GM10266 (cell line): ENCODE results near the gene QRFP.

Experiments
- DNase-seq: peaks from one replicate; pipeline ENCODE4 v3.0.0; 2012; ENCODE audit errors: extremely low spot score
- TF ChIP-seq, protein P1 (sequence below): IDR thresholded peaks from 2 replicates; pipeline ENCODE4 v1.5.1; 2012; ENCODE audit warnings: mild to moderate bottlenecking, low read depth; ENCODE audit not compliant: control insufficient read depth, insufficient read depth; ENCODE audit errors: missing control alignments

Gene QRFP

DNA sequence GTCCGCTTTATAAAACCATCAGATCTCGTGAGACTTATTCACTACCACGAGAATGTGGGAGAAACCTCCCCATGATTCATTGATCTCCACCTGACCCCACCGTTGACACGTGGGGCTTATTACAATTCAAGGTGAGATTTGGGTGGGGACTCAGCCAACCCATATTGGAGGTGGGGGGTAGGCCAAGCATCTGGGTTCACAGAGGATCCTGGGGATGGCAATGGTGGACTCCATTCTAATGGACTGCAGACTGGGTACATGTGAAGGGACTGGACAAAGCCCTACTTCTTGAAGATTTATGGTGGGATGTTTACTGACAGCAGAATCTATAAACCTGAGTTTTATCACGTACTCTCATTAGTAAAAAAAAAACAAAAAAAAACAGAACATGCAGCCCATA is 15.1 kb downstream of the QRFP start:
- no peak for DNase-seq
- TF ChIP-seq, protein P1, sequence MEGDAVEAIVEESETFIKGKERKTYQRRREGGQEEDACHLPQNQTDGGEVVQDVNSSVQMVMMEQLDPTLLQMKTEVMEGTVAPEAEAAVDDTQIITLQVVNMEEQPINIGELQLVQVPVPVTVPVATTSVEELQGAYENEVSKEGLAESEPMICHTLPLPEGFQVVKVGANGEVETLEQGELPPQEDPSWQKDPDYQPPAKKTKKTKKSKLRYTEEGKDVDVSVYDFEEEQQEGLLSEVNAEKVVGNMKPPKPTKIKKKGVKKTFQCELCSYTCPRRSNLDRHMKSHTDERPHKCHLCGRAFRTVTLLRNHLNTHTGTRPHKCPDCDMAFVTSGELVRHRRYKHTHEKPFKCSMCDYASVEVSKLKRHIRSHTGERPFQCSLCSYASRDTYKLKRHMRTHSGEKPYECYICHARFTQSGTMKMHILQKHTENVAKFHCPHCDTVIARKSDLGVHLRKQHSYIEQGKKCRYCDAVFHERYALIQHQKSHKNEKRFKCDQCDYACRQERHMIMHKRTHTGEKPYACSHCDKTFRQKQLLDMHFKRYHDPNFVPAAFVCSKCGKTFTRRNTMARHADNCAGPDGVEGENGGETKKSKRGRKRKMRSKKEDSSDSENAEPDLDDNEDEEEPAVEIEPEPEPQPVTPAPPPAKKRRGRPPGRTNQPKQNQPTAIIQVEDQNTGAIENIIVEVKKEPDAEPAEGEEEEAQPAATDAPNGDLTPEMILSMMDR: no peak

DNA sequence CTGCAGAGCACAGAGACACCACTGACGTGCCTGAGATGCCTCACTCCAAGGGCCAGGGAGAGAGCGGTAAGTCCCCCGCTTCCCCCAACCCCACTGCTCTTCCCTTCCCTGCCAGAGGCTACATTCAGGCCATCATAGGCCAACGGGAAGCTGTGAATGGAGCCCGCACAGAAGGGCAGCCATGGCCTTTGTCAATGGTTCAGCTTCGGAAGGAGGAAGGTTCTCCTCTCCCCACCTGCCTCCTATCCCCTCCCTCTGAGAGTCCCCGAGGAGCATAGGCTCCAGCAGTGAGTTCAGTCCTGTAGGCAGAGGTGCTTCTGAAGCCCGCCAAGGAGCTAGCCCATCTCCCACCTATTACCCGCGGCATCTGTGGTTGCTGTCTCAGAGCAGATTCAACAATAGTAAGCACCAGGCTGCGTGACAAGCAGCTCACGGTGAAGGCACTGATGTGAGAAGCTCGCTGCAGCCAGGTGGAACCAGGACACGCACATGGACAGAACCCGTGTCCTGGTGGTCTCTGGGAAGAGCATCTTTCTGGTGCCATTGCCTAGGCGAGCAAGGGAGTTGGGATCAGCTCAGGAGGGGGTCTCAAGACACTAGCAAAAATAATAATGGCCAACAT is 15.9 kb downstream of the QRFP start:
- DNase-seq: no peak
- TF ChIP-seq, protein P1: no peak

DNA sequence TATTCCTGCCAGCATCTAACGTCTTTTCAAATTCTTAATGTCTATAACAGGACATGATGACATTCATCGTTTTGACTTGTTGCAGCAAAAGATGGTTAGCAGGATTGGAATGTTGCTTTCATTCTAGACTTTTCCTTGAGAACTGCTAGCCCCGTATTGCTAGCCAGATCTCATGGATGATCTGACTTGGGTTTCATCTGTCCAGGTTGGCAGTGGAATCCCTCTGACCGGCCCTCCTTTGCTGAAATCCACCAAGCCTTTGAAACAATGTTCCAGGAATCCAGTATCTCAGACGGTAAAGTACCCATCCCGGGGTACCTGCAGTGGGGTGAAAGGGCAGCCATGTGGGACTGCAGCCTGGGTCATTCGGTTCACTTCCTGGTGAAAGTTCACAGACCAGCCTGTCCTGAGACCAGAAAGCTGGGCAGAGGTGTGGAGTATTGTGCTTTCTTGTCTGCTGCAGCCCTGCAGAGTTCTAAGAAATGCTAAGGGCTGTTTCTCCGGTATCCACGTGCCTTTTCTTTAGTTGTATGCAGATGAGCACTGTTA is 16.7 kb downstream of the QRFP start:
- TF ChIP-seq, protein P1: no peak
- no peak for DNase-seq

DNA sequence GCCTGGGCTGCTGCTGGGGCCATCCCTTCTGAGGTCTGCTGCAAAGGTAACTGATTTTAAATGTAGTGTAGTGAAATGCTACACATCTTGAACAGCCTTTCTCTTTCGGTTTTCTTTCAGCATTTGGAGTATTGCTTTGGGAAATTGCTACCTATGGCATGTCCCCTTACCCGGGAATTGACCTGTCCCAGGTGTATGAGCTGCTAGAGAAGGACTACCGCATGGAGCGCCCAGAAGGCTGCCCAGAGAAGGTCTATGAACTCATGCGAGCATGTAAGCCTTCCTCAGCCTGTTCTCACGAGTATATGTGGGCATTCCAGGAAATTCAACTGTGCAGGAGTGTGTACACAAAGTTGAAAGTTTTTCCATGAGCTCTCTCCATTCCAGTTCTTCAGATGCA is 18.3 kb downstream of the QRFP start:
- DNase-seq: no peak
- TF ChIP-seq, protein P1: no peak

DNA sequence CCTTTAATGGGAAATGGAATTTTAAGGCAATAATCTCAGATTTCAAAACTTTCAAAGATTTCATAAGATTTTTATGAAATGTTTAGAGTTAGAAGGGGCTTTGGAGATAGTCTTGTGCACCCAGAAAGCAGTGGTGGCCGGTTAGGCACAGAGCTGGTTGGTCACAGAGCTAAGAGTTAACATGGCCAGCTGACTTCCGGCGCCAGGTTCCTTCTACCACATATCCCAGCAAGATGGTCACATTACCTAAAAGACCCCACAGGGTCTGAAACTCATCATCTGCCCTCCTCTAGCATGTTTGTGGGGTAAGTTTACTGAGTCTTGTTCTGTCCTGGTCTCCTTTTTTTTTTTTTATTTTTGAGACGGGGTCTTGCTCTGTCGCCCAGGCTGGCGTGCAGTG is 19.3 kb downstream of the QRFP start:
- TF ChIP-seq, protein P1: no peak
- DNase-seq: no peak

DNA sequence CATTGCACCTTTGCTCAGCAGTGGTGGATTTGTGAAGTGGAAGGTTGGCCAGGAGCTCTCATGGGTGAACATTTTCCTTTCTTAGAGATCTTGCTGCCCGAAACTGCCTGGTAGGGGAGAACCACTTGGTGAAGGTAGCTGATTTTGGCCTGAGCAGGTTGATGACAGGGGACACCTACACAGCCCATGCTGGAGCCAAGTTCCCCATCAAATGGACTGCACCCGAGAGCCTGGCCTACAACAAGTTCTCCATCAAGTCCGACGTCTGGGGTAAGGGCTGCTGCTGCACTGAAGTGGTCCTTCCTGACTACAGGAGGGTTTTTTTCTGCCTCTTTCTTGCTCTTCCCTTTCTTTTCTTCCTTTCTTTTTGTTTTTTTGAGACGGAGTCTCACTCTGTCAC is 21.8 kb downstream of the QRFP start:
- TF ChIP-seq, protein P1: no peak
- DNase-seq: no peak

DNA sequence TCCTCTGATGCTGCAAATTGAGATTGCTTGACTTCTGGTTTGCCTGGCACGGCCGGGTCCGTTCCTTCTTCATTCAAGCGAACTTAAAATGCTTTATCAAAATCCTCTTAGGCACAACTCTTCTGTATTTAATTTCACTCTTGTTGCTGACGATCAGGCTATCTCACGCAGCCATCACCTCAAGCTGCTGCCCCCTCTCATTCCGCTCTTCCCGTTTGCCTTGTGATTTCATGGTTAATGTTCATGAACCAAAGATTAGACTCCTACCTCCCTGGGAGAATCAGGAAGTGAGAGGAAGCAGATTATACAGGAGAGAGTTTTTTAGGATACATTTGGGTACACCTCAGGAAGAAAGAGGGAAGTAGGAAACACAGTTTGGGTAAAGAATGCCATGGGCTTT is 22.6 kb downstream of the QRFP start:
- TF ChIP-seq, protein P1: no peak
- DNase-seq: no peak
